ENCODE results near the gene COG5.

Gene COG5

DNA sequence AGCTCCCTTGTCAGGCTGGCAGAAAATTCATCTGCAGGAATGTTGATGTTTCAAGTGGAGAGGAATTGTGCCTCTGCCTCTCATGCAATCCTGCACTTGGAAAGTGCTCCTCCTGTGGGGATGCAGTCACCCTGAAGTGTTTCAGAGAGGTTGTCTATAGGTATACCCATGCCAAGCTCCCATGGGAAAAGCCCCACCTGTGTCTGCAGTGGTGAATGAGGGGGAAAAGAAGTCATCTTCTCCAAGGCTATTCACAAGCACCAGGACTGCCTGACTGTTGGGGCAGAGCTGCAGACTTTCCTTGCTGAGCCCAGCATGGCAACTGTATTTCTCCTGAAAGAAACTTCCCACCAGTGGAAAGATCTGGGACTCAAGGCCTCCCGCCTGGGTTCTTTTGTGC is 58.4 kb downstream of the COG5 start:
- no peak for DNase-seq

DNA sequence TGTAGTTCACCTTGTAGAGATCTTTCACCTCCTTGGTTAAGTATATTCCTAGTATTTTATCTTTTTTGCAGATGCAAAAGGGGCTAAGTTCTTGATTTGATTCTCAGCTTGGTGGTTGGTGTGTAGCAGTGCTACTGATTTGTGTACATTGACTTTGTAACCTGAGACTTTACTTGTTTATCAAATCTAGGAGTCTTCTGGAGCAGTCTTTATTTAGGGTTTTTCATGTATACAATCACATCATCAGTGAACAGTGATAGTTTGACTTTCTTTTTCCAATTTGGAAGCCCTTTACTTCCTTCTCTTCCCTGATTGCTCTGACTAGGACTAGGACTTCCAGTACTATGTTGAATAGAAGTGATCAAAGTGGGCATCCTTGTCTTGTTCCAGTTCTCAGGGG is 60.0 kb downstream of the COG5 start:
- no peak for DNase-seq

DNA sequence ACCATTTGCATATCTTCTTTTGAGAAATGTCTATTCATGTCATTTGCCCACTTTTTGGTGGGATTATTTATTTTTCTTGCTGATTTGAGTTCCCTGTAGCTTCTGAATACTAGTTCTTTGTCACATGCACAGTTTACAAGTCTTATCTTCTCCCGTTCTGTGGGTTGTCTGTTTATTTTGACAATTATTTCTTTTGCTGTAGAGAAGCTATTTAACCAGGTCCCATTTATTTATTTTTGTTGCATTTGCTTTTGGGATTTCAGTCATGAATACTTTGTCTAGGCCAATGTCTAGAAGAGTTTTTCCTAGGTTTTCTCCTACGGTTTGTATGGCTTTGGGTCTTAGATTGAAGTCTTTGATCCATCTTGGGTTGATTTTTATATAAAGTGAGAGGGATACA is 60.9 kb downstream of the COG5 start:
- no peak for DNase-seq

DNA sequence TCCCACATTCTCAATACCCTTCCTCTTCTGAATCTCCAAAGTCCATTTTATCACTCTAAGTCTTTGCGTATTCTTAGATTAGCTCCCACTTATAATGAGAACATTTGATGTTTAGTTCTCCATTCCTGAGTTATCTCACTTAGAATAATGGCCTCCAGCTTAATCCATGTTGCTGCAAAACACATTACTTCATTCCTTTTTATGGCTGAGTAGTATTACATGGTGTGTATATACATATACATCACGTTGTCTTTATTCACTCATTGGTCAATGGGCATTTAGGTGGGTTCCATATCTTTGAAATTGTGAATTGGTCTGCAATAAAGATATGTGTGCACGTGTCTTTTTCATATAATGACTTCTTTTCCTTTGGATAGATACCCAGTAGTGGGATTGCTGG is 61.6 kb downstream of the COG5 start:
- DNase-seq = no peak

DNA sequence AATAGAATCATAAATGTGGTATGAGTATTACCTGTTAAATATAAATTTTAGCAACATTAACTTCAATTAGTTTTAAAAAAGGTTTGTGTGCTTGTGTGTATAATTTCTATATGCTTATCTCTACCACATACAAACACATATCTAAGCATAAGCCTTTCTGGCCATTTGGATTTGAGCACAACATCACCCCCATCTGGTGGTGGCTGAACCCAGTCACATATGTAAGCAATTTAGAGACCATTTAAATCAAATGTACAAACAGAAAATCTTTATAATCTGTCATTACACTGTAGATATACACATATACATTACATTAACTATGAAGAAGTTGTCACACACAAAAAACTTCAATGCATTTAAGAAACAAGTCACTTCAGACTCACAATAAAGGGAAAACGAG is 62.1 kb downstream of the COG5 start:
- no peak for DNase-seq

DNA sequence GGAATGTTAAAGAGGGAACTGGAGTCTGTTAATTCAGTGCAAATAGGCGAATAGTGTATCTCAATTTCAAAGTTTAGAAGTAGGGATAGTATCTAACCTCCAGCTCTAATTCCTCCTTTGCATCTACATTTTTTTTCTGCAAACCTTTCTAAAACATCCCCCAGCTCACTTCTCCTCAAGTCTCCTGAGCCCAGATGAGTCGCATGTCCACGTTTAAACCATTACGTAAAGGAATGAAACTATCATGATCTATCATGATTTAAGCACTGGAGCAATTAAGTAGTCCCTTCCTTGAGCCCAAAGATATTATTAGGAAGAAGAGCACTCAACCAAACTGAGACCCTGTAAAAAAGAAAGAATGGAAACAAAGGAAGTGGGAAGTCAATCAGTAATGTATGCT is 64.0 kb downstream of the COG5 start:
- DNase-seq = no peak

DNA sequence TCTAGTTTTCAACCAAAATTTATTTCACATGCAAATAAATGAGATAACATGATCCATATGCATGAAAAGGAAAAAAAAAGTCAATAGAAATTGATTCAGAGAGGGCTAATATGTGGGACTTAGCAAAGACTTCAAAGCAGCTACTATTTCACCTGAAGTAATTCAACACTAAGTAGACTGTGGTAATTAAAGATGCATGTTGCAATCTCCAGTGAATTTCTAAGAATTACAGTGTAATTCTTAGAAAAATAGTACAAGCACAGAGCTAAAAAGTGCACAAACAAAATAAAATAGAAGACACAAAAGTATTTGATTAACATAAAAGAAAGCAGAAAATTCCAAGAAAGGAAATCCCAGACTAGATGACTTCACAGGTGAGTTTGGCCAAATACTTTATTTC is 68.2 kb downstream of the COG5 start:
- no peak for DNase-seq

DNA sequence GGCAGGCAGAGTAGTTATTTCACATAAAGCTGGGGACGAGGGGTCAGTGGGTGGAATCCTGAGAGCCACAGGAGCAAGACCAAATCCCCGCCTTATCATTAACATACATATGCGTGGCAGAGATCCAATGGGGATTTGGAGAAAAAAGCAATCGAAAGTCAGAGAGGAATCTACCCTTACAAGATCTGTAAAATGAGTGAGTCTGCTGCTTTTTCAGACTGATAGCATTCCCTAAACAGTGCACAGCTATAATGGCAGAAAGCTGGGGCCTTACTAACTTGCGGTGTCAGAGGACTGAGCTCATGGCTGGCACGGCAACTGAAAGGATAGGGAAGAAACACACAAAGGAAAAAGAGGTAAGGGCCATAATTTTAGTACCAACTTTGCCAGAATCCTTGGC is 68.8 kb downstream of the COG5 start:
- no peak for DNase-seq

- no peak for DNase-seq
Measured at GRCh38 chr7:107494315-107494751, 69.4 kb downstream of the COG5 start.

DNA sequence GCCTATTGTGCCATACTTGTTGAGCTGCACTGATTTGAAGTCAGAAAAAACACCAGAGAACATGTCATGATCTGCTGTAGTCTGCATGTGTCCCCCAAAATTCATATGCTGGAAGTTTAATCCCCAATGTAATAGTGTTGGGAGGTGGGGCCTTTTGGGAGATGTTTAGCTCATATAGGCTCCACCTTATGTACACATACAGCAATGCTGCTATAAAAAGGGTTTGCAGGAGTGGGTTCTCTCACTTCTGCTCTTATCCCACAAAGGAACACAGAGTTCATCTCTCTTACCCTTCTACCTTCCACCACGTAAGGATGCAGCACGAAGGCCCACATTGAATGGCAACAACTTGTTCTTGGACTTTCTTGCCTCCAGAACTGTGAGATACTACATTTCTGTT is 70.8 kb downstream of the COG5 start:
- no peak for DNase-seq

- no peak for DNase-seq
Measured at GRCh38 chr7:107486041-107486440, 77.7 kb downstream of the COG5 start.

GRCh38 chr7:107482571-107482970 is 81.1 kb downstream of the COG5 start:
- DNase-seq = no peak

GRCh38 chr7:107480932-107481331 is 82.8 kb downstream of the COG5 start:
- no peak for DNase-seq

GRCh38 chr7:107479303-107479702 is 84.4 kb downstream of the COG5 start:
- DNase-seq = no peak

DNA sequence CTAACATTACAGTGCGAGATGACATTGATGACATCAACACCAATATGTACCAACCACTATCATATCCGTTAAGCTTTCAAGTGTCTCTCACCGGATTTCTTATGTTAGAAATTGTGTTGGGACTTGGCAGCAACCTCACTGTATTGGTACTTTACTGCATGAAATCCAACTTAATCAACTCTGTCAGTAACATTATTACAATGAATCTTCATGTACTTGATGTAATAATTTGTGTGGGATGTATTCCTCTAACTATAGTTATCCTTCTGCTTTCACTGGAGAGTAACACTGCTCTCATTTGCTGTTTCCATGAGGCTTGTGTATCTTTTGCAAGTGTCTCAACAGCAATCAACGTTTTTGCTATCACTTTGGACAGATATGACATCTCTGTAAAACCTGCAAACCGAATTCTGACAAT is 89.6 kb downstream of the COG5 start:
- DNase-seq = no peak

DNA sequence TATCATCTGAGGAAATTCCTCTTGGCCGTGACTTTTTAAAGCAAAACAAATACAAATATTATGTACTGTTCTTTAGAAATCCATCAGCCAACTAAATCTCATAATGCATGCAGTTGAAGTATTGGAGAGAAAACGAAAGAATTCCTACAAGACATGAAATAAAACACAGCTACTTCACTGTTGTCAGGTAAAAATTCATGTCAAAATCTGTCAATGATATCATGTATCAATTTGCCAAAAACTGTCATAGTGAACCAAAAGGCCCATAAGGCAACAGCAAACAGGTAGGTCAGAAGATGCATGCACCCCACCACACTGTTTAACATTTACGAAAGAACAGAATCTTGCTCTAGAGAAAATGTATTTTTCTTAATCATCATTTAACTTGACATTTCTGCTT is 91.6 kb downstream of the COG5 start:
- no peak for DNase-seq

DNA sequence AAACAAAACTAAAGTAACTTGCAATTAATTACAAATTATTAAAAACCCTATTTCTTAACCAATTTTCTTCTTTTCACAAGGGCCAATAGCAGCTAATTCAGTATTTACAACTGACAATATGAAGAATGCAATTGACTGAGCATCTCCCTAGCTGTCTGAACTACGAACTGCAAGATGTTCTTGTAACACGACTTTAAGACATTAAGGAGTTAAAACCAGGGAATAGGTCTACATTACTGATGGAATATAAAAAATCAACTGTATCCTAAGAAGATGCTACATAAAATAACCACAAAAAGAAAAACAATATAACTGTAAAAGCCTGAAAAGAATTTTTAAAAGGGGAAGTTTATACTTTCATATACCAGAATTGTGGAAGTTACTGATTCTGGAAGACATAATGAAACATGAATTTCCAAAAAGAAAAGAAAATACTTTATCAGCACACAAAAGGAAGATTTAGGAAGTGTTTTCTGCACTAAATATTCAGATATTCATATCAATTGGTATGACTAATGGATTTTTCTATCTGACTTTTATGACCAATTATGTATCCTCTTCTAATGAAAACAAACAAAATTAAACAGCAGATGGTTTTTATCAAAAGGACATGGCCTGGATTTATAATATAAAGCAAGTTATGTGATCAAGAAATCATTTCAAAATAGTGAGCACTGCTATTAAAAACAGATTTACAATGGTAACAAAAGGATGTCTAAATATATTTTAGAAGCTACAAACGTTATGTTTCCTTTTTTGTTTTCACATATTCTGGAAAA is 92.2 kb downstream of the COG5 start:
- DNase-seq = no peak

DNA sequence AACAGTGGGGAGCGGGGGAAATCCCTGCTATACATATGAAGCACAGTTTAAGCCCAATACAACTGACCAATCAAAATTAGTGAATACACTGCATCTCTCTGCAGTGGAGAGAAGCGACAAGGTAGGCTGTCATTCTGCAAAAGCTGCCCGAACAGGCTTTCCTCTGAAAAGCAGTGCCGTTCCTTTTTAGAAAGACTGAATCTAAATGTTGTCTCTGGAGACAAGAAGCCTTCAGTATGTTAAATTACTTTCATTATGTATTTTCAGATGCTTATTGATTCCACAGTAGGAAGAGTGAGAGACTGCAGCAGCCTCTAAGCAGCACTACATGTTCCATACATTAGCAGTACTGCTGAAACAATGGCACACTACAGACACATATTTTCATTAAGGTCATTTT is 93.8 kb downstream of the COG5 start, which contains the start of gene GPR22:
Gene GPR22, plus strand, starts transcription at position 129 of the 400 bp plus-strand sequence. CDS start 4,004 bp downstream, outside the sequence.
- no peak for DNase-seq

GRCh38 chr7:107468824-107469223 is 94.9 kb downstream of the COG5 start:
- no peak for DNase-seq

GRCh38 chr7:107467972-107468371 is 95.7 kb downstream of the COG5 start:
- DNase-seq = no peak

DNA sequence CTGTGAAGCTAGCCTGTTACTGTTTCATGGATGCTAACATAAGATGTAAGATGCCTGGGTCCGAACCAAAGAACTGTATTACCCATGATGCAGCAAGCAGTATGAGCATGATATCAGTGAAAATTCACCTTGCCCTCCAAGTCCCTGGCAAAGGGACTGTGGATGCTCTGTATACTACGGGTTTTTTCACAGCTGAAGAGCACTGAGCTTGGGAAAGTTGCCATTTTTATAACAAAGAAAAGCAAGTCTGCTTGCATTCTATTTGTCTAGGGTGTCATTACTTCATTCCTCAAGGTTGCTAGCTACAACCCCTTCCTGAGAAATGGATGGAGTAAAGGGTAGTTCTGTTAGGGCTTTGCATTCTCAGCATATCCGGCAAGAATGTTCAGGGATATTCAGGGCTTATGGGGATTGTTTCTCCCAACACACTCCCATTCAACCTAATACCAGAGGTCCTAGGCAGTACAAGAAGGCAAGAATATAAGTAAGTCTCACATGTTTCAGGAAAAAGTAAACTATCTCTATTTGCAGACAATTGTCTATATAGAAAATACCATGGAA is 99.0 kb downstream of the COG5 start:
- no peak for DNase-seq

DNA sequence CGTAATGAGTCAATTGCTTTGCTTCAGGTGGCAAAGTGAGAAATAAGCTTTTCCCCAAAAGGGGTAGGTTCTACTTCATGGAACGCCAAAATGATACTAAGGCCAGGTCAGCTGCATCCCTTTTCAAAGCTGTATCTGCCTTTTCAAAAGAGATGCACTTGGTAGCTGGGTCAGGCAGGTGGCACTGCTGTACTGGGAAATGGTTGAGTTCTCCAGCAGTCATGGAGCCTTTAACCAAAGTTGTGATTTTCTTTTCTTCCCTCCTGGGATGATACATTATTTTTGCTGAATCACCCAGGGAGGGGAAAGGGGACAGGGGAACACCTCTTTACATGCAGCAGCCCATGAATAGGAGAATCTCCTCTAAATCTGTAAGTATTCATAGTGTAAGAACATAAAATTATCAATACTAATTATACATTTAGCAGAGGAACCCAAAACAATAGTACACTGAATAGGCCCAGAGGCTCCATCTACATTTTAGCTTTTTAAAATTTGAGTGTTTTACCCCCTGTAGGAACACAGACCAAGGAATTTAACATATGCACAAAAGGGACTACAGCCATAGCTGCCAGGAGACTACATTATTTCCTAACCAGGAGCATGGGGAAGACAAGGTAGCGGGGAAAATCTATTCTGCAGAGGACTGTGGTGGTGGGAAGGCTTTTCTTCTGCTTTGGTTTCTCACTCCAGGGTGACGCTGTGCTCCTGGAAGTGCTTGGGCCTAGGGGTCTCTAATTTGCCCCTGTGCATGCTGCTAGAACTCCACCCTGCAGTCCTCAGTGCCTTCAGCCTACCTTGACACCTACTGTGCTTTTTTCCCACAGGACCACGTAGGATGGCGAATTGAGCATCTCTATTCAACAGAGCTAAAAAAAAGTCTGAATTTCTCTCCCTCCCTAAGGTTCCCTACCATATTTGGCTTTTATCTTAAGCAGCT is 100.3 kb downstream of the COG5 start:
- DNase-seq = no peak

DNA sequence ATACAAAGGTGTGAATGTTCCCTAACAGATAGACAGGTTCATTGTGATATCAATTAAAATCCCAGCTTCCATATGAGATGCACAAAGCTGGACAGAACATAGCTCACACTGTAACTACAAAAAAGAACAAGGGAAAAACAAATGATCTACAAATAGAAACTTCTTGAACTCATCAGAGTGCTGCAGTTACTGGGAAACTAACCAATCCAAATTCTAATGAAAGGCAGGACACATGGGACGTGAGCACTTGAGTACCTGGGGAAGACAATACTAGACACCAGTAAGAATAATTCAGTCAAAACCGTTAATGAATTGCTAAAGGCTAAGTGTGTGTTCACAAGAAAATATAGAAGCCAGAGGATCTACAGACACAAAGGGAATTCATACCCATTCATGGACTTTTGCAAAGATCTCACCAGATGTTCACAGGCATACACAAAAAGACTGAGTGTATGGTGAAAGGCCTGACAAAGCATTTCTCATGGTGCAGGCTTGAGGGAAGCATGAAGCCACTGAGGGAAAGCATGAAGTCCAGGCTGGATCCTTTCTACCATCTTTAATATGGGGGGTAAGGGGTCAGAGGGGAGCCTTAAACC is 101.7 kb downstream of the COG5 start:
- DNase-seq = no peak
